IPS DF 4.7 (cell line): ENCODE results near the gene CNTNAP5.

Experiments used
- DNase-seq: peaks from one replicate; pipeline ENCODE4 v3.0.0-alpha.2; 2013; ENCODE audit warnings: low spot score; ENCODE audit errors: extremely low read depth

Gene CNTNAP5

GRCh38 chr2:124678043-124678442, 653.0 kb downstream of the CNTNAP5 start:
- no peak for DNase-seq

GRCh38 chr2:124683536-124684428, 658.7 kb downstream of the CNTNAP5 start:
- no peak for DNase-seq

- no peak for DNase-seq
Measured at GRCh38 chr2:124689348-124689747, 664.3 kb downstream of the CNTNAP5 start.

- DNase-seq: no peak
Measured at GRCh38 chr2:124692216-124692615, 667.1 kb downstream of the CNTNAP5 start.

GRCh38 chr2:124692707-124693106, 667.6 kb downstream of the CNTNAP5 start:
- no peak for DNase-seq

GRCh38 chr2:124693156-124693555, 668.1 kb downstream of the CNTNAP5 start:
- no peak for DNase-seq

GRCh38 chr2:124698979-124699565, 674.0 kb downstream of the CNTNAP5 start:
- DNase-seq: no peak

GRCh38 chr2:124702777-124703176, 677.7 kb downstream of the CNTNAP5 start:
- no peak for DNase-seq

GRCh38 chr2:124704071-124704925, 679.2 kb downstream of the CNTNAP5 start:
- DNase-seq: no peak

- DNase-seq: no peak
Measured at GRCh38 chr2:124708661-124709060, 683.6 kb downstream of the CNTNAP5 start.

GRCh38 chr2:124713969-124714368, 688.9 kb downstream of the CNTNAP5 start:
- no peak for DNase-seq

- DNase-seq: no peak
Measured at GRCh38 chr2:124725187-124725586, 700.1 kb downstream of the CNTNAP5 start.

GRCh38 chr2:124740636-124741035, 715.5 kb downstream of the CNTNAP5 start:
- DNase-seq: no peak

GRCh38 chr2:124753842-124754241, 728.8 kb downstream of the CNTNAP5 start:
- DNase-seq: no peak

- DNase-seq: no peak
Measured at GRCh38 chr2:124755386-124755785, 730.3 kb downstream of the CNTNAP5 start.

- DNase-seq: no peak
Measured at GRCh38 chr2:124756048-124756447, 731.0 kb downstream of the CNTNAP5 start.

- no peak for DNase-seq
Measured at GRCh38 chr2:124762388-124762787, 737.3 kb downstream of the CNTNAP5 start.

- DNase-seq: no peak
Measured at GRCh38 chr2:124763611-124764010, 738.5 kb downstream of the CNTNAP5 start.

- DNase-seq: no peak
Measured at GRCh38 chr2:124774781-124775180, 749.7 kb downstream of the CNTNAP5 start.

GRCh38 chr2:124776332-124776731, 751.2 kb downstream of the CNTNAP5 start:
- DNase-seq: no peak

GRCh38 chr2:124778076-124778475, 753.0 kb downstream of the CNTNAP5 start:
- no peak for DNase-seq

GRCh38 chr2:124796647-124797046, 771.6 kb downstream of the CNTNAP5 start:
- DNase-seq: no peak
